HG02973 (cell line): ENCODE data around the gene TLL1.

Experiments used
- ATAC-seq: cut with Tn5 transposase; IDR thresholded peaks from one replicate; pipeline ENCODE4 v1.9.1; 2021; ENCODE audit warnings: moderate library complexity; ENCODE audit not compliant: unreplicated experiment

TLL1 gene

GRCh38 chr4:166134285-166134684 is 261.2 kb downstream of the TLL1 start:
- no peak for ATAC-seq

GRCh38 chr4:166140951-166141350 is 267.9 kb downstream of the TLL1 start:
- no peak for ATAC-seq

- no peak for ATAC-seq
Measured at GRCh38 chr4:166143227-166143626, 270.2 kb downstream of the TLL1 start.

- no peak for ATAC-seq
Measured at GRCh38 chr4:166144607-166145006, 271.6 kb downstream of the TLL1 start.

- ATAC-seq = no peak
Measured at GRCh38 chr4:166146806-166147540, 273.9 kb downstream of the TLL1 start.
